GM19043 (cell line): Measurements from ENCODE around the gene TSR3.

ENCODE experiments used
- ATAC-seq: cut with Tn5 transposase; IDR thresholded peaks from one replicate; pipeline ENCODE4 v1.9.1; 2021; ENCODE audit warnings: low read depth; ENCODE audit not compliant: unreplicated experiment

Gene TSR3

GRCh38 chr16:1326946-1327618 lies 24.6 kb downstream of the TSR3 start:
- no peak for ATAC-seq

GRCh38 chr16:1326391-1326790 lies 25.3 kb downstream of the TSR3 start:
- ATAC-seq, result no peak

GRCh38 chr16:1325673-1326371 lies 25.9 kb downstream of the TSR3 start:
- ATAC-seq, result no peak

GRCh38 chr16:1325261-1325660 lies 26.4 kb downstream of the TSR3 start:
- no peak for ATAC-seq

DNA sequence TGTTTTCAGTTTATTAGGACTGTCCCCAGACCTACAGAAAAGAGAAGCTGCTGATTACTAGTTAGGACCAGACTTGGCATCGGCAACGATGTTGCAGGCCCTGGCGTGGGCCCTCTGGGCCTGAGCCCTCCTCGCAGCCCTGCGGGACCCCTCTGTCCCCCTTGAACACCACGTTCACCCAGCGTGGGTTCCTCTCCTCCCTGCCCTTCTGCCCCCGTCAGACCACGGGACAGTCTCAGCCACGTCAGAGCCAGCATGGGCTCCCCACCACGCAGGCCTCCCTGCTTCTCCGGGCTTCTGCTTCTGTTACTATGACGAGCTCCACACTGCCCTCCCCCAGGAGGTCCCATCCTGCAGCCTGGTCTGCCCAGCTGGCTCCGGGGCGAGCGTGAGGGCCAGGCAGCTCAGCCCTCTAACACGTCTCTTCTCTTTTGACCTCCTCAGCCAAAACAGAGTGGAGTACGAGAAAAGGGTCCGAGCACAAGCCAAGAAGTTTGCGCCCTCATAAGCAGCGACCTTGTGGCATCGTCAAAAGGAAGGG lies 27.3 kb downstream of the TSR3 start:
- ATAC-seq, result no peak

GRCh38 chr16:1323296-1324239 lies 28.1 kb downstream of the TSR3 start:
- ATAC-seq, result no peak

DNA sequence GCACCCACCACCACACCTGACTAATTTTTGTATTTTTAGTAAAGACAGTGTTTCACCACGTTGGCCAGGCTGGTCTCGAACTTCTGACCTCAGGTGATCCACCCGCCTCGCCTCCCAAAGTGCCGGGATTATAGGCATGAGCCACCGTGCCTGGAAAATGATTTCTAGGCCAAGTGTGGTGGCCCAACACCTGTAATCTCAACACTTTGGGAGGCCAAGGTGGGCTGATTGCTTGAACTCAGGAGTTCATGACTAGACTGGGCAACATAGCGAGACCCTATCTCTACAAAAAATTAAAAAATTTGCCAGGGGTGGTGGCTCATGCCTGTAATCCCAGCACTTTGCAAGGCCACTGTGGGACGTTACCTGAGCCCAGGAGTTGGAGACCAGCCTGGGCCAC lies 29.3 kb downstream of the TSR3 start:
- ATAC-seq, result no peak

DNA sequence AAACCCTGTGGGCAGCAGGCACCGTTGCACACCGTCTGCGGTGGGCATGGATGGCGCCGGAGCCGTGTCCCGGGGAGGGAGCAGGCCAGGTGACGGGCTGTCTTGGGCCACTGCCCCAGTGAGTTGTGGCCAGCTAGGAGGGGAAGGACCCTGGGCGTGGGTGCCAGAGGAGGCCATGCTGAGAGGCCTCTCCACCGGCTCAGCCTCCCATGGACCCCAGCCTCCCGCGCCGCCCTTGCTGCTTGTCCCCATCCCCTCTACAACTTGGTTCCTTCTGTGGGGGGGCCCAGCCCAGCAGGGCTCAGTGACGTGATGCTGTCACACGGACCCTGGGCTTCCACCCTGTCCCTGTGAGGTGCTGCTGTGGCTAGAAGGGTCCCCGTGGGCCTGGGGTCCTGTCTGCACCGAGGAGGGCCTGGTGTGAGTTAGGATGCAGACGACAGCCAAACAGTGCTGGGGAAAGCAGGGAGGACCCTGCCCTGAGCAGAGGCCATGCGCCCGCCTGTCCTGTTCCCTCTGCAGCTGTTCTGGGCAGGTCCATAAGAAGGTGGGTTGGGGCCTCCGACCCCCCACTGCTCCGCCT lies 30.9 kb downstream of the TSR3 start:
- no peak for ATAC-seq

- ATAC-seq, result no peak
Observed at GRCh38 chr16:1320097-1320496, 31.6 kb downstream of the TSR3 start.

GRCh38 chr16:1319041-1319440 lies 32.6 kb downstream of the TSR3 start:
- ATAC-seq, result no peak

GRCh38 chr16:1318268-1318545 lies 33.5 kb downstream of the TSR3 start:
- no peak for ATAC-seq

- ATAC-seq, result no peak
Observed at GRCh38 chr16:1317479-1318267, 34.0 kb downstream of the TSR3 start.

- no peak for ATAC-seq
Observed at GRCh38 chr16:1316033-1316405, 35.7 kb downstream of the TSR3 start.

DNA sequence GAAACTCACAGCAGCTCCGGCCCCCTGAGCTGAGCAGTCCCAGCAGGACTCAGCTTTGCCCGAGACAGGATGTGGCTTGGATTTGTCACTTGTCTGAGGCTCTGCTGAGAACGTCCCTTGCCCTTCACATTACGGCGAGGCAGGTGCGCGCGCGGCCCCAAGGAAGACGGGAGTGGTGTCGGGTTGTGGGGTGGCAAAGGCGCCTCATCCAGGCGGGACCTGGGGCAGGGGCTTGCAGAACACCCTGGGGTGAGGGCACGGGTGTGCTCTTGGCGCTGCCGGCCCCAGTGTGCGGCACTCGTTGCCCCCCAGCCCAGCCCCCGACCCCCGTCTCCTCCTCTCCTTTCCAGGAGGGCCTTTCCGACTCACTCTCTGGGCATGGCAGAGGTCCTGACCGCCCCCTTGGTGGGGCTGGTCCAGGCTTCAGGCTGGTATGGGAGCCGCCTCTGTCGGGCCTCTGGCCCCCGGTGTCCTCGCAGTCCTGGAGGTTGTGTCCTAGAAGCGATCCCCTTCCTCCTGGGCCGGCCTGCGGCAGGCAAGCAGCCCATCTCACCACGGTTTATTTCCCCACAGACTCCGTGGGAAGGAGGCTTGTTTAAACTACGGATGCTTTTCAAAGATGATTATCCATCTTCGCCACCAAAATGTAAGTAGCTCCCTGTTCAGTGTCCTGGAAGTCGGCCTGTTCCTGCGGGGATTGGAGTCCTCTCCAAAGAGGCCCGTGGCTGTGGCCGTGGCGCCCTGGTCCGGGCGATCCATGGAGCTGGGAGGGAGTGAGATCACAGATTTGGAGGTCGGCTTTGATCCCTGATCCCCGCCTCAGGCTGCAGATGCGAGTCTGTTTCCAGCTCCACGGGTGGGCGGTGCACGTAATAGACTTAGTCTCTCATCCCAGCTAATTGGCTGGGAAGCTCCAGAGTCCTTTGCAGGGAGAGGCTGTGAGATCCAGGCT lies 36.3 kb downstream of the TSR3 start:
- ATAC-seq, result no peak

DNA sequence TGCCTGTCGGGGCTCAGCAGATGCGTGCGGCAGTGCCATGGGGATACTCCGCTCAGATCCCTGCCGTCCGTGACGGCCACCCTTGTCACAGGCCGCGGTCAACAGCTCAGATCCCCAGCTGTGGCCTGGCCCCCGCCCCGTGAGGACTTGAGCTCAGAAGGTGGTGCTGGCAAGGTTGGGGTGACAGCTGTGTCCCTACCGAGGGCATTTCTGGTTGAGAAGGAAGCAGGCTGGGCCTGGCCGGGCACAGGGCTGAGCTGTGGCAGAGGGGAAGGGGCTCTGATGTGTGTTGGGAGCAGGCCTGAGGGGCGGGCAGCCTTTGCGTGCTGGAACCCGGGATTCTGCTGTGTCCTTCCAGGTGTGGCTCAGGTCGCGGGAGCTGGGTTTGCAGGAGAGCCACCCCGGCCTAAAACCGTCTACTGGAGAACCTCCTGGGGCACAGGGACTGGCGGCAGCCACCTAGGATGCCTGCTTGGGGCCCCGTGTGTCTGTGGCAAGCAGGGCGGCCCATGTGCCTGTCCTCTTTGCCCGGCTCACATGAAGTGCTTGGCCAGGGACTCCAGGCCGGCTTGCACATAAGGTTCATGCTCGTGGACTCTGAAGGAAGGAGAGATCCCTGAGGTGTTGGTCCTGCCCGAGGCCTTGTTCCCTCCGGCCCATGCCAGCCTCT lies 37.1 kb downstream of the TSR3 start:
- ATAC-seq, result no peak

DNA sequence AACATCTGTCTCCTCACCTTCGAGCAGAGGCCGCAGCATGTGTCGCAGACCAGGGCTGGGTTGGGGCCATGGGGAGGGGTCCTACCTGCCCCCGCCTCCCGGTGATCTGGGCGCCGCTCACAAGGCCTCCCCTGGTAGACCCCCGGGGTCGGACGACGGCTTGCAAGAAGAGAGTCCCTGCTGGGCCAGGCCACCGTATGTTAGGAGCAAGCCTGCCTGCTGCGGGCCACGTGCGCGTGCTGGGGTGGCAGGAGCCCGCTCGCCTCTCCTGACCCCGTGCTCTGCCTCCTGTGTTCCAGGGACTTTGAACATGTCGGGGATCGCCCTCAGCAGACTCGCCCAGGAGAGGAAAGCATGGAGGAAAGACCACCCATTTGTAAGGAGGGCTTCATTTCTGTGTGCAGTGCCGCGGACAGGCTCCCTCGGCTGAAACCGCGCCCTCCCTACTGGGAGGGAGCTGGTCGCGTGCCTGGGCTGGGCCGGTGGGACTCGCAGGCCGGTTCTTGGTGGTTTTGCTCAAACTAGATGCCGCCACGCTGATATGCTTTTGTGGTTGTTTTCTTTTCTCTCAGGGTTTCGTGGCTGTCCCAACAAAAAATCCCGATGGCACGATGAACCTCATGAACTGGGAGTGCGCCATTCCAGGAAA lies 37.8 kb downstream of the TSR3 start:
- ATAC-seq, result no peak

- no peak for ATAC-seq
Observed at GRCh38 chr16:1312903-1313302, 38.8 kb downstream of the TSR3 start.

GRCh38 chr16:1312467-1312816 lies 39.2 kb downstream of the TSR3 start:
- ATAC-seq, result no peak
